Iris pigment epithelial cell (primary cell): ENCODE results near the gene RIN1.
A peak's percentile ranks its signal among the peaks of the same experiment; 100 is the strongest.
"Not testable (repeated sequence)": the region's sequence is repeated elsewhere in the genome, so short reads cannot be mapped to it uniquely, and the experiment has no call there.

ENCODE experiments used
- DNase-seq: peaks from one replicate; pipeline ENCODE4 v3.0.0-alpha.2; 2011; ENCODE audit warnings: low read depth

RIN1 gene

GRCh38 chr11:66334605-66335442, 1.4 kb downstream of the RIN1 start:
- DNase-seq: no peak

DNA sequence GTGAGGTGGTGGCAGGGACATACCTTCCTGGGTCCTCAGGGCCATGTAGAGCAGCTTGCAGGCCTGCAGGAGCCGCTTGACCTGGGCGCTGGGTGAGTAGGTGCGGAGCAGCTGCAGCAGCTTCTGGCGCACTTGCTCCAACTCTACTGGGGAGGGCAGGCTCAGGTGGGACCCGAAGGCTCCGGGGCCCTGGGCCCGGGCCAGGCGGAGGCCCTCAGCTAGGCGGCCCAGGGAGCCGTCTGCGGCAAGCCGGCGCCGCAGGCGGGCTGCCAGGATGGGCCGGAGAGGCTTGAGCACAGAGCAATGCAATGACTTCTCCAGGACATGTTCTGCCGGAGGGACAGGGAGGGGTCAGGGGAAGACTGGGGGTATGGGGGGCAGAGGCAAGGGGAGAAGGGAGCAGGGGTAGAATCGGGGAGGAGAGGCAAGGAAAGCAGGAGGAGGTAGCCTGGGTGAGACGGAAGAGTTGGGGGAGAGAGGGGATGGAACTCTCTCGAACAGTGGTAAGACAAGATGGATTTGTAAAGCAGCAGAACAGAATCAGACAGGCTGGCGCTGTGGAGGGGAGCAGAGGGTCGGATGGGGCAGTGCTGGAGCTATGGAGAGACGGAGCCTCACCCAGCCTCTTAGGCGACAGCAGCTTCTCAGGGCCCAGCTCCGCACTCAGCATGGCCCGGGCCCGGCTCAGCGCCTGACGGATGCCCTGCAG, 2.2 kb downstream of the RIN1 start:
- DNase-seq: no peak

DNA sequence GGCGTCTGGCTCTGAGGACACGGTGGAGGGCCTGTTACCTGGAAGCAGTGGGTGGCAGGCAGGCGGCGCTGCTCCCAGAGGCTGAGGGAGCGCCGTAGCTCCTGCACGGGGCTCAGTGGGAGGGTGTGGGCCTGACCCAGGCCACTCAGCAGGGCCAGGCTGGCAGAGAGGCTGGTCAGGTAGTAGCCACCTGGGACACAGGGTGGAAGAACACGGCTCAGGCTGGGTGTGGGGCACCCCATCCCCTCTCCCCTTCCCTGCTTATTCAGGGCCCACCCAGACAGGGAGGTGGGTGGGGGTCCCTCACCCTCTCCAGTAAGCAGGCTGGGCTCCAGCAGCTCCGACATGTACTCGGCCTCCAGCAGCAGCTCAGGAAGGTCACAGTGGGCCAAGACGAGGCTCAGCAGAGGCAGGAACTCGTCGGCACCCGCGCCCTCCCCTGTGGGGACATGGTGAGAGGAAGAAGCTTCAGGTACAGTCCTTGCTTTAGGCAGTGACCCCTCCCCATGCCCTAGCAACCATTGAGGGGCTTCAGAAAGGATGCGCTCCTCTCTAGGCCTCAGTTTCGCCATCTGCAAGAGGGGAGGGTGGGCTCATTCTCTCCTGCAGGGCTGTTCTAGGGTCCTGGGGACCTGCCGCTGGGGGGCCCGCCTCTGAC, 2.9 kb downstream of the RIN1 start:
- DNase-seq: no peak

DNA sequence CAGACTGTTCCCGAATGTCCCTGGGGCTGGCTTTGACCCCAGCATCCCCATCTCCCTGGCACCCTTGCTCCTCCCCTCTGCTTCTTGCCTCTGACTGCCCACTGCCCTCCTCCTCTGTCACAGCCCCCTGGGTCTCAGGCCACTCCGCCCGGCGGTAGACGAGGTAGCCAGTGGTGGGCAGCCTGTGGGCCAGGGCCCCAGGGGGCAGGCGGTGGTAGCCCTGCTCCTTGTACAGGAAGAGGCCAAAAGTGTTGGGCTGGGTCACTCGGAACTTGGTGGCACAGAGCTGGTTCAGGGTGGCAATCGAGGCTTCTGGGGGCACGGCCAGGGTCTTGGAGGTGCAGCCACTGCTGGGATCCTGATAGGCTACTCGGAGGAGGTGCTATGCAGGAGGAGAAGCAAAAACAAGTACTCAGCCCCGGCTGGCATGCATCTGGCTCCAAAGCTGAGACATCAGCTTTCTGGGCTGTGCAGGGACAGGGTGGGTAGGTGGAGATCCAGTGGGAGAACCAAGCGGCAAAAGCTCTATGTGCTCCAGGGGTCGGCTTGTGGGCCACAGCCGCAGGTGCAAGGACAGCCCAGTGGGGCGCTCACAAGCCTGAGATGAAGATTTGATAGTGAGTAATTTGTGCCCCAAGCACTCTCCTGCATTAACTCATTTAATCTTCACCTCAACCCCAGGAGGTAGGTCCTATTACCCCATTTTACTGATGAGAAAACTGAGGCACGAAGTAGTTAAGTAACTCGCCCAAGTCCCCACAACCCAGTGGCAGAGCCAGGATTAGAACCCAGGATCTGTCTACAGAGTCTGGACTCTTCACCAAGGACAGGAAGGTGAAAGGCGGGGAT, 3.6 kb downstream of the RIN1 start:
- DNase-seq: no peak

- DNase-seq: no peak
These were observed 4.5 kb downstream of the RIN1 start for GRCh38 chr11:66331542-66332370.

GRCh38 chr11:66330931-66331330, 5.3 kb downstream of the RIN1 start:
- DNase-seq: no peak

DNA sequence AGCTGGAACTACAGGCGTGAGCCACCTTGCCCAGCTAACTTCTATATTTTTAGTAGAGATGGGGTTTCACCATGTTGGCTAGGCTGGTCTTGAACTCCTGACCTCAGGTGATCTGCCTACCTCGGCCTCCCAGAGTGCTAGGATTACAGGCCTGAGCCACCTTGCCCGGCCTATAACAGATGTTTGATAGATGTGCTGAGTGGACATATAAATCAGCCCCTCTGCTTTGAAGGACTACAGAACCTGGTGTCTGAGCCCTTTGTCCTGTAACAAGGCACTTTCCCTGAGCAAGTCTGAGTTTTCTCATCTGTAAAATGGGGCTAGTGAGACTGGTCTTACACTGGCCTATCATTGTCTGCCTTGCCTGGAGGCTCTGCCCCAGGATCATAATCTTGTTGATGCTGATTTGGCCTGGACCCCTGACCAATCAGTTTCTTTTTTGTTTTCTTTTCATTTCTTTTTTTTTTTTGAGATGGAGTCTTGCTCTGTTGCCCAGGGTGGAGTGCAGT, 7.0 kb downstream of the RIN1 start:
- DNase-seq: no peak

GRCh38 chr11:66328302-66329144, 7.7 kb downstream of the RIN1 start:
- peak; percentile 50 for DNase-seq

- DNase-seq: no peak
These were observed 8.3 kb downstream of the RIN1 start for GRCh38 chr11:66328031-66328301.

DNA sequence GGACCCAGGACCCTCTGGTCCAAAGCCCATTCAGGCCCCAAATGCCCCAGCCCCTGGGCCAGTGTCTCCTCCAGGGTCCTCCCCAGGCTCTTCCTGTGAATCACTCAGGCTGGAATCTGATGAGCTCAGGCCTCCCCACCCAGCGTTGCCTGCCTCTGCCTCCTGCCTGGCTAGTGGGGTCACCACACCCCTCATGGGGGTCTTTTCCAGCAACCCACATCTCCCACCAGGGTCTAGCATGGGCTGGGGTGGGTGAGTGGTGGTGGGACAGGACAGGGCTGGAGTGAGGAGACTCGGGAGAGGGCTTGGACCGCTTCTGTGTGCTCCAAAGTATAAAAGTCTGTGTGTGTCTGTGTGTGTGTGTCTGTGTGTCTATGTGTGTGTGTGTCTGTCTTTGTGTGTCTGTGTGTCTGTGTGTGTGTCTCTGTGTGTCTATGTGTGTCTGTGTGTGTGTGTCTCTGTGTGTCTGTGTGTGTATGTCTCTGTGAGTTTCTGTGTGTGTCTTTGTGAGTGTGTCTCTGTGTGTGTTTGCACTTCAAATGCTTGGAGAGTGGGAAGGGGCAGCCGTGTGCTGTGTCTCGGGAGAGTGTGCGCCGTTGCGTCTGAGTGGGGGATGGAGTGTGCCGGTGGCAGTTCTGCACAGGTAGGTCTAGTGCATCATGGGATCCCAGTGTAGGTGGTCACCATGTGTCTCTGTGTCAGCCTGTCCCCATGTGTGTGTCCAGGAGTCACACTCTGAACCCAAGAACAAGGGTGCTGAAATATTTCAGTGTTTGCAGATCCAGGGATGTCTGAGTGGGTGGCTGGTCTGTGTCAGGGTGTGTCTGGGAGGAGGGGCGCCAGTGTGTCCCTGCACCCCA, 8.8 kb downstream of the RIN1 start:
- peak; percentile 73 for DNase-seq

DNA sequence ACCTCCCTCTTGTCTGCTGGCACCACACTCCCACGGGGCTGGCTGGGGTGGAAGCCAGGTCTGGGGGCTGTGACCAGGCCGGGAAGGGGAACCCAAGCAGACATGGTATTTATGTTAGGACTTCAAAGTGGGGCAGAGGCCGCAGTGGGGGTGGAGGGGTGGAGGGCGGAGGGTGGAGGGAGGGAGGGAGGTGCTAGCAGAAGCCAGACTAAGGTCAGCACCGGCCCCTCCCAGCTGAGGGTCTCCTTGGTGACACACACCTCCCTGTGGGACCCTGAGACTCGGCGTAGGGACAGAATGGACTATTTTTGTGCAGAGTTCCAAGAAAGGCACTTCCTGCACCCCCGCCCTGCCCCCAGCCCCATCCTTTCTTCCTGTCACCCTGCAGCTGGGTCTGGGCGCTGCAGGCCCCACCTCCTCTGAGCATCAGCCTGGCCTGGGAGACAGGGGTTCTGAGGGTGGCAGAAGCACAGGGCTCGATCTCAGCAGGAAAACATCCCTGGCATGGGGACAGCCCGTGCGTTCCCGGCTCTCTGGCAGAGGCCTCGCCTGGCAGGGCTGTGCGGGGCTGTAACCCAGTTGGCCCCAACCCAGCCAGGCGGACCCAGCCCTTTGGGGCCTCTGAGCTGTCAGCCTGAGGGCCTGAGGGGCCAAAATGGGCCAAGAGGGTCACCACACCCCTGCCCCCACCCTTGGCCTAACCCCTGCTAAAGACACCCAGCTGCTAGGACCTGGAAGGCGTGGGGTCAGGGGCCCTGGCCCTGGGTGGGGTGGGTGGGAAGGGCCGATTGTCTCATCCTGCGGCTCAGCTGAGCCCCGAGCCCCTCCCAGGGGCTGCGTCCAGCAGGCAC, 9.7 kb downstream of the RIN1 start:
- DNase-seq: no peak

- no peak for DNase-seq
These were observed 11.0 kb downstream of the RIN1 start for GRCh38 chr11:66325263-66325671.

- DNase-seq: peak; percentile 36
These were observed 11.6 kb downstream of the RIN1 start for GRCh38 chr11:66324664-66325063.

DNA sequence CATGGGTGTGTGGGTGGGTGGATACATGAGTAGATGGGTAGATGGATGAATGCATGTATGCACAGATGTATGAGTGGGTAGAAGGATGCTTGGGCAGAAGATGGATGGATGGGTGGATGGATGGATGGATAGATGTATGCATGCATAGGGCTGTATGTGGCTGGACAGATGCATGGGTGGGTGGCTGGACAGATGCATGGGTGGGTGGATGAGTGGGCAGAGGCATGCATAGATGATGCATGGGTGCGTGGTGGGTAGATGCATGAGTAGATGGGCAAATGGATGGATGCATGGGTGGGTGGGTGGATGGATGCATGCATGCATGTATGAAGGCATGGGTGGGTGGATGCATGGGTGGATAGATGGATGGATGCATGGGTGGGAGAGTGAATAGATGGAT, 12.6 kb downstream of the RIN1 start:
- no peak for DNase-seq

DNA sequence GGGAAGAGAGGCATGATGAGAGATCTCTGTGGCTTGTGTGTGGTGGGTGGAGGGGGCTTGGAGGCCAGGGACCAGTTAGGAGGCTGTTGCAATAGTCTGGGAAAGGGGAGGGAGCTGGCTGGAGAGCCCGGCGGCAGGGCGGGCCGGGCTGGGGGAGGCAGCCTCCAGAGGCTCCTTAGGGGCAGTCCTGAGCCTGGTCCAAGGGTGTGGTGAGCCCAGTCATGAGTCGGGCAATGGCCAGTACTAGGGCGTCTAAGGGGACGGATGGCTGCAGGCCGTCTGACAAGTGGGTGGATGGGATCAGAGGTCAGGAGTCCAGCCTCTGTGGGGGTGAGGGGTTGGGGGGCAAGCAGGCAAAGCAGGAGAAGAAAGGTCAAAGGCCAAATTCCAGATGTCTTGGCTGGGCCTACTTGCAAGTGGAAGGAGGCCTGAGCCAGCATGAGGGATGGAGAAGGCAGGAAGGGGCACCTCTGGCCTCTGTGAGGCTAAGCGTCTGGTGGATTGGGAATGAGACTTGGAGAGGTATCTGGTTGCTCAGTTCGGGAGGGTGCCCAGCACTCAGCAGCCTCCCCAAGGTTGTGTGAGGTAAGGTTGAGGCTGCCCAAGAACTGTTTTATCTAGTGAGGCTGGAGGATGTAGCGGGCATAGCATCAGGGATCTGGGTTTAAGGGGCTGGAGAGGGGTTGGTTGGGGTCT, 13.4 kb downstream of the RIN1 start:
- no peak for DNase-seq

DNA sequence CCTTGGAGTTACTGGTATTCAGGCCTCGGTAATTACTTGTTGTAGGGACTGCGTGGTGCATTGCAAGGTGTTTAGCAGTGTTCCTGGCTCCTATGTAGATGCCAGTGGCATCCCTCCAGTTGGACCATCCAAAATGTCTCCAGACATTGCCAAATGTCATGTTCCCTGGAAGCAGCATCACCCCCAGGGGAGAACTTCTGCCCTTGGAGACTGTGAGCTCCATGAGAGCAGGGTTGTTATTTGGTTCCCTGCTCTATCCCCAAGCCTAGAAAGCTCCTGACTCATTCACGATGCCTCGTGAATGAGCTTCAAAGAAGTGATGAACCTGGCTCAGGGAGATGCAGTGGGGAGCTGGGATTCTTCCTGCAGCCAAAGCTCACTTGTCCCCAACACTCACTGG, 14.6 kb downstream of the RIN1 start:
- no peak for DNase-seq

DNA sequence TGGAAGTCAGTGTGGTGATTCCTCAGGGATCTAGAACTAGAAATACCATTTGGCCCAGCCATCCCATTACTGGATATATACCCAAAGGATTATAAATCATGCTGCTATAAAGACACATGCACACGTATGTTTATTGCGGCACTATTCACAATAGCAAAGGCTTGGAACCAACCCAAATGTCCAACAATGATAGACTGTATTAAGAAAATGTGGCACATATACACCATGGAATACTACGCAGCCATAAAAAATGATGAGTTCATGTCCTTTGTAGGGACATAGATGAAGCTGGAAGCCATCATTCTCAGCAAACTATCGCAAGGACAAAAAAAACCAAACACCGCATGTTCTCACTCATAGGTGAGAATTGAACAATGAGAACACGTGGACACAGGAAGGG, 15.5 kb downstream of the RIN1 start:
- DNase-seq: not testable (repeated sequence)

DNA sequence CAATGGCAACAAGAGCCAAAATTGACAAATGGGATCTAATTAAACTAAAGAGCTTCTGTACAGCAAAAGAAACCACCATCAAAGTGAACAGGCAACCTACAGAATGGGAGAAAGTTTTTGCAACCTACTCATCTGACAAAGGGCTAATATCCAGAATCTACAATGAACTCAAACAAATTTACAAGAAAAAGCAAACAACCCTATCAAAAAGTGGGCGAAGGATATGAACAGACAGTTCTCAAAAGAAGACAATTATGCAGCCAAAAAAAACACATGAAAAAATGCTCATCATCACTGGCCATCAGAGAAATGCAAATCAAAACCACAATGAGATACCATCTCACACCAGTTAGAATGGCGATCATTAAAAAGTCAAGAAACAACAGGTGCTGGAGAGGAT, 15.9 kb downstream of the RIN1 start:
- DNase-seq: not testable (repeated sequence)
